Vagina (tissue), 2 donors: ENCODE results near the gene MXRA7.
A peak's percentile ranks its signal among the peaks of the same experiment; 100 is the strongest.

ENCODE experiments used
- CTCF ChIP-seq, 3 experiments: fragments of 450-650 bp in 2 of 3; fragments of 200-600 bp in 1 of 3; sonication (generic) in 1 of 3; IDR thresholded peaks; one replicate each; pipeline ENCODE4 v1.5.1; 2017 to 2019; ENCODE audit warnings: antibody characterized with exemption in 3 of 3, mild to moderate bottlenecking in 2 of 3, moderate library complexity in 2 of 3
- POLR2A ChIP-seq, 2 donors: fragments of 450-650 bp; IDR thresholded peaks; one replicate each; pipeline ENCODE4 v1.6.1; 2017; ENCODE audit warnings: antibody characterized with exemption in 2 of 2, mild to moderate bottlenecking in 2 of 2, moderate library complexity in 2 of 2
- POLR2AphosphoS5 ChIP-seq, 2 donors: sonication (generic); formaldehyde crosslinking; IDR thresholded peaks; one replicate each; pipeline ENCODE4 v1.9.0; 2017; ENCODE audit warnings: antibody characterized with exemption in 2 of 2, mild to moderate bottlenecking in 2 of 2, low read depth in 1 of 2; ENCODE audit not compliant: insufficient read depth in 1 of 2

GRCh38 chr17:76736349-76737081 lies 25.8 kb upstream of the MXRA7 start:
- TF ChIP-seq CTCF (IDR thresholded peaks at IDR 0.05) (no peak), POLR2AphosphoS5 (IDR thresholded peaks at IDR 0.05; ENCODE audit: insufficient read depth in 1 of 2, low read depth in 1 of 2) (no peak), POLR2A (IDR thresholded peaks at IDR 0.05) (peak in 1 of 2 donors; percentile 64)
